Superior temporal gyrus (tissue), 1 donor: ENCODE data around the gene CPXM2.

ENCODE experiments used
- DNase-seq: peaks from one replicate; pipeline ENCODE4 v3.0.0-alpha.2; 2016; ENCODE audit errors: extremely low spot score

CPXM2 gene

GRCh38 chr10:123891144-123892071, at the start of gene CPXM2:
Gene CPXM2, minus strand, starts transcription at chr10:123891807. Its CDS starts 148 bp downstream, at chr10:123891659.
- no peak for DNase-seq

- DNase-seq, result no peak
Measured at GRCh38 chr10:123939591-123939990, 48.0 kb upstream of the CPXM2 start.

GRCh38 chr10:123938890-123939289, 47.3 kb upstream of the CPXM2 start:
- DNase-seq, result no peak

DNA sequence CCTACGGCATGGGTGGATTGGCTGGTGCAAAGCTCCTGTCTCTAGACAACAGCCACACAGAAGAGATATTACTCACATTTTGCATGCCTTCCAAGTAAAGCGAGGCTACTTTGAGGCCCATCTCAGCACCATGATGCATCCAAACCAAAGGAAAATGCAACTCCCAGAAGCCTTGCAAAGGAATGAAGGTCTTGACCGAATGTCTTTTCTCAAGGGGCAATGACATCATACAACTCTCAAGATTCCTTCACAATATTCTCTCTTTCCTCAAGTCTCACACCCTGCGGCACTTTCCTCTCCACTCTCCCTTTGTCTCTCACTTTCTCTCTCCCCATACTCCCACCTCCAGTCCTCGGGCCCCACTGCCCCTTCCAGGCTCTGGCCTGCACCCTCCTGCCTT, 44.8 kb upstream of the CPXM2 start:
- DNase-seq, result no peak

DNA sequence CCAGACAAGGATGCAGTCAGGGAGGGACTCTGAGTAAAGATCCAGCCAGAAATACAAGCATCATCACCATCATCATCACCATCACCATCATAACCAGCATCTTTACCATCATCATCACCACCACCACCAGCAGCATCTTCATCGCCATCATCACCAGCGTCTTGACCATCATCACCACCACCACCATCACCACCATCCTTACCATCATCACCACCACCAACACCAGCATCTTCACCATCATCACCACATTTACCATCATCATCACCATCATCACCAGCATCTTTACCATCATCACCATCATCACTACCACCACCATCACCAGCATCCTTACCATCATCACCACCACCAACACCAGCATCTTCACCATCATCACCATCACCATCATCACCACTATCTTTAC, 44.1 kb upstream of the CPXM2 start:
- DNase-seq, result no peak

- DNase-seq, result no peak
Measured at GRCh38 chr10:123934846-123935245, 43.2 kb upstream of the CPXM2 start.

DNA sequence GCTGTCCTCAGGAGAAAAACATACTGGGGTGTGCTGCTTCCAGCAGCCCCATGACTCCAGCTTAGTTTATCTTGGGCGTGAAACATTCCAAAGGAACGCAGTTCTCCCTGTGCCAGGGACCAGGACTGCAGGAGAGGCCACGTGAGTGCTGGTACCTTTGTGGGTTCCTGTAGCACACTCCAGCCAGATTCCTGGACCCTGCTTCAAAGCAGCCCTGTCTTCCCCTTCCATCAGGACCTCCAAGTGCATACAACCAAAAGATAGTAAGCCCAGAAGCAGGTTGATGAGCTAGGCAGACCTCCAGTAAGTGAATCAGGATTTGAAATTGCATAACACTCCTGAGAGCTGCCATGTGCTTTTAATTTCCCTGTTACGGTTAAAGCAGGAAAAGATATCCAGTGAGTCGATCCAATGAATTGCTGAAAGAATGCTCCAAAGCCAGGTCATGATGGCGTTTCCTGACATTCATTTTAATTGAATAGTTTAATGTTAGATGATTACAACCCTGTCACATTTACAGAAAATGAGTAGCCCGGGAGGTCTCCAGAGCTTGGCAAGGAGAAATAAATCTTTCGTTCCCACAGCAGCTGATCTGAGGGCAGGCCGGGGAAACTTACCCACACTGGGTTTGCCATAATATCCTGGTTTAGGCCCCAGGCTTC, 38.9 kb upstream of the CPXM2 start:
- no peak for DNase-seq

- no peak for DNase-seq
Measured at GRCh38 chr10:123929791-123930190, 38.2 kb upstream of the CPXM2 start.

- DNase-seq, result no peak
Measured at GRCh38 chr10:123928427-123928826, 36.8 kb upstream of the CPXM2 start.

GRCh38 chr10:123926401-123927264, 35.0 kb upstream of the CPXM2 start:
- no peak for DNase-seq

DNA sequence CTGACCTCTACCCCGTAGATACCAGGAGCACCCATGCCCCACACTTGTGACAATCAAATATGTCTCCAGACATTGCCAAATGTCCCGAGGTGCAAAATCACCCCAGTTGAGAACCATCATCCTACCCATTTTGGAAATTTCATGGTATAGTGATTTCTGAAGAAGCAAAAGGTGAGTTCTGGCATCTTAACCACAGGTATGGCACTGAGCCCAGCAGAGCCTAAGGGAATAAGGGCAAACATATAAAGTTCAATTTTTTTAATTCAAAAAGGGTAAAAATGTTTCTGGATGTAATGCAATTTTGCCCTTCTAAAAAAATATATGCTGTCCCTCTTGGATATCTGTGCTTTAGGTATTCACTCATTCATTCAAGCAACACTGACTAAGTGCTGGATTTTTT, 30.5 kb upstream of the CPXM2 start:
- no peak for DNase-seq

DNA sequence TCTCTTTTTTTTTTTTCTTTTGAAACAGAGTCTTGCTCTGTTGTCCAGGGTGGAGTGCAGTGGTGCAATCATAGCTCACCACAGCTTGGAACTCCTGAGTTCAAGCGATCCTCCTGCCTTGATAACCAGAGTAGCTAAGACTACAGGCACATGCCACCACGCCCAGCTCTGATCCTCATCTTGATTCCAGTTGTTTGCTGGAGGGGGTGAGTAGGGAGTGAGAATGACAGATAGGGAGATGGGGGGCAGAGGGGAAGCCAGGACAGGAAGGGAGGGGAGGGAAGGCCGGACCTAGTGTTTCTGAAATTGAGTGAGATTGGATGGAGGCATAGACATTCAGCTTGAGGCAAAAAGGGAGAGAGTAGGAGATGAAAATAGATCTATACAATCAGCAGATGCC, 25.2 kb upstream of the CPXM2 start:
- no peak for DNase-seq

DNA sequence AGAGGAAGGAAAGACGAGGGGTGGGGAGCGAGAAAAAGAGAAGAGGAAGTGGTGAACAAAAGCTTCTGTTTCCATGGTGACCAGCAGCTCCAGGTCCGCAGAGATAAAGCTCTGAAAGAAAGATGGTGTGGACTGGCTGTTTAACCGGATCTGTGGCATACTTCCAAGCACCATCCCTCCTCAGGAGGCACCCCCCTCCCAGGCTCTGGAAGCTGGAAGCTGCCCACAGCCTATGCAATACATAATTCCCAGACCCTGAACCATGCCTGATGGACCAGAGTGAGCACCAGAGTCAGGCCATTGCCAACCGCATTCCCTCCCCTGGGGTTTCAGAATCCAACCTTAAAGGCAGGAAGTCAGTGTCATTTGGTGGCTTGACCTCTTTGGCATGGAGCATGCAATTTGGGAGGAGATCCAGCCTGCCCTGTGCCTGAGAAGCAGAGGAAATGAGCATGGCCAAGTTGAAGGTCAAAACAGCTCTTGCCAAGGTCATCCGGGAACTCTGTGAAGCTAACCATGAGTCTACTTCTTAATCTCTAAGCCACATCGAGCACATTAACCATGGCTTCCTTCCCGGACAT, 22.2 kb upstream of the CPXM2 start:
- peak; percentile 27 for DNase-seq

DNA sequence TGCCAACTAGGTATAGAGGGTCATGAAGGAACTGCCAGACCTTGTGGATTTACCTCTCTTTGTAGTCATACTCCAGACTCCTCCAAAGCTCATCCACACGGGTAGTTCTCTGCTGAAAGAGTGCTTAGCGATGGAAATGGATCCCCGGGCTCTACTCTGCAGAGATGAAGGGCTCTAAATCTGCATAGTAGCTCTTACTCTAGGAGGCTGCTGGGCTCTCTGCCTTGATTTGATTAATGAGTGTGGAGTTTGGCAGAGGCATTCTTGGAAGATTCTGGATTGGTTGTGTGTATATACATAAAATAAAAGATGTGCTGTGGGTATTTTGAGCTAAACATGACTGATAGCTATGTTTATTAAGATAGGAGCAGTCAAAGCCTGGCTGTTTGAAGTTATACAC, 21.3 kb upstream of the CPXM2 start:
- no peak for DNase-seq

DNA sequence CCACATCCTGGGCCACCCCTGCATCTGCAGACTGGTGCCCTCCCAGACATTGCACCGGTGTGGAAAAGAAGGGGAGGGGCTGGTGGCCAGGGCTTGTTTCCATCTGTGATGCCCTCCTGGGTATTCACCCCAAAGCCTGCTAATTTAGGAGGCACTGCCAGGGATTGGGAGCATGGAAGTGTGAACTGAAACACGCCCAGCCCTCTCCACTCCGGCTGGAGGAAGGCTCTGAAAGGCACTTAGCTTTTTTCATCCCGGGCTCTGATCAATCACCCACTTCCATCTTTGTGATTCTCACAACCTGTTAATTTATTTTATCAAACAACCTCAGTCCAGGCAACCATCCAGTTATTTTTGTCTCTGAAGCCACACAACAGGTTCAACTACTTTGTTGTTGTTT, 20.9 kb upstream of the CPXM2 start:
- no peak for DNase-seq

- no peak for DNase-seq
Measured at GRCh38 chr10:123911866-123912265, 20.3 kb upstream of the CPXM2 start.

DNA sequence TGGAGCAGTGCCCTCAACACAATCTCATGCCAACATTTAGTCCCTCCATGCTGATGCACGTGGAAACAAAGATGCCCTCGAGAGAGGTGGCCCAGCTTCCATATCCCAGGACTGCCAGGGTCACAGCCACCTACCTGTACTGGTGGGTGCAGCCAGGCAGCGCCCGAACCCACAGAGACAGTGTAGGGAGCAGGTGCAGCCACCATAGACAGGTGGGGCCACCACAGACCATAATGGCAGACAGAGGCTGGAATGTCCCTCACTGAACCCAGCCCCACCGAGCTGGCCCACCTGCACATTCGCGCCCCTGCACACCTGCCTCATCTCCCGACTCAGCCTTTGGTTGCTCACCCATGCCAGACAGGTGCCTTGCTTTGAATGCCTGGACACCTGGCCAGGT, 18.3 kb upstream of the CPXM2 start:
- no peak for DNase-seq

DNA sequence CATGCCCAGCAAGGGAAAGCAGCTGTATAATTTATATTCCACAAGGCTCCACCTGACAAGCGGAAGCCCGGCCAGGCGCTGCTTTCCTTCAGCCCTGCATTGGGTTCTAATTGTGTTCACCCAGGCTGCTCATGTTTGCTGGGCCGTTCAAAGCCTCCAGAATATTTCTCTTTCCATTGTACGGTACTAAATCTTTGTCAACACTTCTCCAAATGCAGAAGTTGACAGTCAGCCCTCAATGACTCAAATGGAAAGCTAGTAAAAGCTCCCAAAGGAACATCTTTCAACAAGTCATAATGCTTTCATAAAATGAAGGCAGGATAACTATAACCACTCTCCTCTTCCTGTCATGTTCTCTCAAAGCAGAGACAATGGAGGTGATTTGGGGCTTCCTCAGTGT, 17.8 kb upstream of the CPXM2 start:
- DNase-seq, result no peak

- DNase-seq, result no peak
Measured at GRCh38 chr10:123908379-123908778, 16.8 kb upstream of the CPXM2 start.

DNA sequence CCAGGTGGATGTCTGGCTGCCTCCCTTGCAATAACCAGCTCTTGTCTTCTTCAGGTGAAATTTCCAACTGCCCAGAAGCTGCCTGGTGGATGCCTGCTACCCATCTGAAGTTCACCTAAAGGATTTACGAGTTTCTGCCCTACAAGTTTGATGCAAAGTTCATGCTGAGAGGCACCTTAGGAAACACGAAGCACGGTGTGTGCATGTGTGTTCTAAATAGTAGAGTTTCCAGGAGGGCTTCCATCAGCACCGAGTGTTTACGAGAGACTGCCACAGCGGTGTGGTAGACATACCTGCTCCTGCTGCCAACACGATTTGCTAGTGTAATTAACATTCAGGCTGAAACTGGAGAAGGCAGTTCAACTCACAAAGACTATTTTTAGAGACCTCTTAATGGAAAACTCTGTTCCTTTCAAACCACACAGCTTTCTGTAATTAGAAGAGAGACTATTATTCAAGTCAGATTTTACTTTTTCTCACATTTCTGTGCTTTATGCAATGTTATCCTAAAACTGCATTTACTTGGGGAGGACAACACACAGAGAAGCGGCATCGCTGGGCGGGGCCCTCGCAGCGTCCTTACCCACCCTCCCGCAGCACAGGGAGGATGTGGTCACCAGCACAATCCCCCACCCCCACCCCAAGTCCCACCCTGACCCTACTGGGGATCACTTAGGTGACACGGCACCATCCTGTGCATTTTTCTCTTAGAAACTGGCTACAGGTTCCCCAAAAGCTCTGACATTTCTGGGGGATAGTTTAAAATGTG, 15.5 kb upstream of the CPXM2 start:
- peak; percentile 21 for DNase-seq

GRCh38 chr10:123906296-123906695, 14.7 kb upstream of the CPXM2 start:
- DNase-seq, result no peak
